22Rv1 (cell line): ENCODE measurements around the gene C10orf143.
A peak's percentile ranks its signal among the peaks of the same experiment; 100 is the strongest.

Experiments
- H3K27ac ChIP-seq: fragments of 450-650 bp; 2 replicates; pipeline ENCODE4 v1.5.1; 2017
- CTCF ChIP-seq: fragments of 450-650 bp; IDR thresholded peaks from 2 replicates; pipeline ENCODE4 v1.5.1; 2017; ENCODE audit warnings: mild to moderate bottlenecking
- ZFX ChIP-seq: fragments of 450-650 bp; IDR thresholded peaks from 2 replicates; pipeline ENCODE4 v1.6.1; 2017; ENCODE audit warnings: antibody characterized with exemption, borderline replicate concordance

Gene C10orf143

DNA sequence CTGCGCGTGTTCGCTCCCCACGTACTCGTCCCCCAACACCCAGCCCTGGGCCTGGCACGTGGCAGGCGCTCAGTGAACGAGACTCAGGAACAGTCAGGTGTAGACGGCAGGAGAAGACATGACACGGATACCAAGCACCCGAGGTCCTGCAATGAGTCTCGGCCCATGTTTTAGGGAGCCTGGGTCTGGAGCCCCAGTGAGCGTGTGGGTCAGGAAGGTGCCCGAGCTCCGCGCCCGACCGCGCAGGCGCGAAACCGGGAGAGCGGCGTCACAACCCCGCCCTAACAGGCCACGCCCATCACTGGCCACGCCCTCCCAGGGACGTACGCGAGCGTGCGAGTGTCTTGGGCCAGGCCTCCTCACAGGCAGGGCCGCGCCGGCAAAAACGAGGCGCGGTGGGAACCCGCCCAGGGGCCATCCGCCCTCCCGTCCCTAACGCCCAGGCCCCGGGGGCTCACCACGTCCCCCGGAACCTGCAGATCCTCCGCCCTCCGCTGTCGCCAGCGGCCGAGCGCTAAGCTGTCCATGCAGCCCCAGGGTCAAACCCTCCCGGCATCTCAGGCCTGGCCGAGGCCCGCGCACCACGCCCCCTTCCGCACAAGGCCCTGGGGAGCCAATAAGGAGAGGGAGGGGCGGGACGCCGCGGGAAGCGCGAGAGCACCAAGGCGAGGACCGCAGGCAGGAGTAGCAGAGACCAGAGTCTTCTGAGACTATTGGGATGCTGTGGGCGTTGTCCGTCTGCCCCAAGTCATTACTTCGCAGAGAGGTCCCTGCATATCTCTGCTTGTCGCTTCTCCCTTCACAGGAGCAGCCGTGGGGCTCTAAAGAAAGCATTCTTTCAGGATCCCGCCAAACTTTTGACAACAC is at the start of gene C10orf143:
Gene C10orf143 (minus strand): TSS at position 585 of the 867 bp plus-strand sequence. CDS start 58 bp downstream, at position 527.
- peak; percentile 93 for TF ChIP-seq ZFX
- TF ChIP-seq CTCF = no peak

GRCh38 chr10:130159192-130159794 is 48.7 kb upstream of the C10orf143 start:
- no peak overlapping the region for H3K27ac ChIP-seq
- TF ChIP-seq CTCF (no peak), ZFX (no peak)

More for the DNA sequence above, at the start of gene C10orf143:
- peak within 1 kb of the TSS; percentile 84 for H3K27ac ChIP-seq

GRCh38 chr10:130146042-130146441 is 35.4 kb upstream of the C10orf143 start:
- no peak overlapping the region for H3K27ac ChIP-seq
- TF ChIP-seq CTCF (no peak), ZFX (no peak)

GRCh38 chr10:130141878-130142277 is 31.2 kb upstream of the C10orf143 start:
- no peak overlapping the region for H3K27ac ChIP-seq
- no peak for TF ChIP-seq CTCF
- no peak for TF ChIP-seq ZFX

DNA sequence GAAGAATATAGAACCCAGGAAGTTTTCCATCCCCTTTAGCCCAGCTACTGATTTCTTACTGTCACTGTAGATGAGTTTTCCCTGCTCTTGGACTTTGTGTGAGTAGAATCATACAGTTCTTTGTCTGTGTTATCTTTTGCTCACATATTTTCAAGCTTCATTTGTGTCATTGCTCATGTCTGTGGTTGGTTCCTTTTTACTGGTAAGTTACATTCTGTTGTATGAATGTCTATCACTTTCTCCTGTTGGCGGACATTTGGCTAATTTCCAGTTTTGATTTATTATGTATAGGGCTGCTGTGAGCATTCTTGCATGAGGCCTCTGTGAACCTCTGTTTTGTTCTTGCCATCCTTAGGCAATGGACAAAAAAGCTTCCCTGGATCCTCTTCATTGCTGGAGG is 30.8 kb upstream of the C10orf143 start:
- TF ChIP-seq CTCF (no peak), ZFX (no peak)
- no peak overlapping the region for H3K27ac ChIP-seq

GRCh38 chr10:130141038-130141437 is 30.4 kb upstream of the C10orf143 start:
- H3K27ac ChIP-seq = no peak overlapping the region
- TF ChIP-seq ZFX = no peak
- TF ChIP-seq CTCF = no peak

GRCh38 chr10:130140425-130140824 is 29.8 kb upstream of the C10orf143 start:
- TF ChIP-seq ZFX (no peak), CTCF (no peak)
- H3K27ac ChIP-seq = no peak overlapping the region
